Measurements from ENCODE around the gene SYNGR3. TPM values are rescaled to one million over a fixed set of nuclear protein-coding genes. Genes with fewer than 3 reads are reported as not detected.

The SYNGR3 gene
- polyA plus RNA-seq, 3 donors, result 0.20 to 0.29 TPM; not detected in 1

DNA sequence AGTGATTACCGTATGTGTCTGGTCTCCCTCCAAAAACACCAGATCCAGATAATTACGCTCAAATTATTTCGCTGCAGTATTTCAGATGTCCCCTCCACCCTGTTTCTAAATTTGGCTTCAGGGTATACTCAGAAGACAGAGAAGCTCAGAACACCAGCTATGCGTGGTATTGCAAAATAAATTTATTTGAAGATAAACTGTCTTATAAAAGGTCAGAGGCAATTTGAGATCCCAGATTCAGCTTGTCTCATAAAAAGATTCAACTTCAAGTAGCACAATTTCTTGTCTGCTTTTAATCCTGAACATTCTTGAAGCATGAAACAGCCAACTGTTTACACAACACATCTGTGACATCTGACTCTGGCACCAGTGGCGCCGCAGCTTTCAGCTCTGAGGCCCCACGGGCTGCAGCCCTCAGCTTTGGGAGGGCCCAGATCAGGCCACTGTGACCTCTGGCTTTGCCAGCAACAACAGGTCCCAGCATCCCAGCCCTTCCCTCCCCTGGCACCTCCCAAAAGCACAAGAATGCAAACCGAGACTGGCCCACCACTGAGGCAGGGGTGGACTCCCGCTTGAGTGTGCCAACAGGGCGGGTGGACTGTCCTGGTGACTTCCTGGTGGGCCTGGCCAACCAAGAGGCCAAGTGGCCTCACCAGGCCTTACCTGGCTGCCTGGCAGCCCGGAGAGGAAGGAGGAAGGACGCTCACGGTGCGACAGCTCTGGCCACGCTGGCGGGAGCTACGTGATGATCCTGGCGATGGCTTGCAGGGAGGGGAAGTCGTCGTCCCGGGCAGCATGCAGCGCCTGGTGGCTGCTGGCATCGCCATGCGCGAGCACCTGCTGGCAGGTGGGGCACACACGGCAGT lies 8.0 kb downstream of the SYNGR3 start:
- H3K27me3 ChIP-seq (ENCODE audit: control insufficient read depth in 2 of 2, insufficient read depth in 2 of 2, low read length in 2 of 2), result no peaks in the 10 kb centered on the region
- H3K36me3 Mint-ChIP-seq, result peaks cover 47 to 57% of the 10 kb centered on the region in 2 donors
- H3K4me2 ChIP-seq (replicated peaks; ENCODE audit: extremely low read depth, low read length, poor library complexity, severe bottlenecking), result no peak overlapping the region
- H3K79me2 ChIP-seq (ENCODE audit: insufficient read depth, low read length), result no peaks in the 10 kb centered on the region
- TF ChIP-seq CTCF (IDR thresholded peaks at IDR 0.05), result no peak
- H2AFZ ChIP-seq (ENCODE audit: insufficient read depth, low read depth, low read length, poor library complexity, severe bottlenecking), result no peak overlapping the region
- no peak overlapping the region for H3K27ac ChIP-seq (ENCODE audit: low read depth in 1 of 2, low read length in 2 of 2)
- H3K9ac ChIP-seq (ENCODE audit: insufficient read depth, low read length, poor library complexity, severe bottlenecking), result no peak overlapping the region
- no peak overlapping the region for H3K27ac Mint-ChIP-seq
- 89% methylated on average over 22 of the region's 26 CpGs for WGBS (ENCODE audit: insufficient coverage)
- H3K4me1 ChIP-seq (ENCODE audit: control insufficient read depth in 1 of 2, insufficient read depth in 2 of 2, low read length in 2 of 2), result no peaks in the 10 kb centered on the region
- no peak overlapping the region for H3K4me3 ChIP-seq (replicated peaks in 1 of 3; ENCODE audit: low read depth in 2 of 3, low read length in 3 of 3)
- peaks cover 7% of the 10 kb centered on the region for H4K20me1 ChIP-seq (ENCODE audit: insufficient read depth, low read length)
- H3K36me3 ChIP-seq (replicated peaks in 1 of 2; ENCODE audit: control insufficient read depth in 1 of 2, insufficient read depth in 2 of 2, low read length in 2 of 2), result peaks cover 46 to 60% of the 10 kb centered on the region in 2 donors
- H3K4me1 Mint-ChIP-seq, result peaks cover 1% of the 10 kb centered on the region
- no peak overlapping the region for H3K4me3 Mint-ChIP-seq
- no peak for DNase-seq
- intact Hi-C loops (cut with micrococcal nuclease), result no loop called here
- peaks cover 0 to 3% (median 0%) of the 10 kb centered on the region in 7 donors for H3K9me3 Mint-ChIP-seq
- H3K27me3 Mint-ChIP-seq (ENCODE audit: low read depth in 3 of 3), result peaks cover 0 to 9% (median 6%) of the 10 kb centered on the region in 3 donors
- peaks cover 0 to 4% of the 10 kb centered on the region in 2 donors for H3K9me3 ChIP-seq (replicated peaks in 1 of 2; ENCODE audit: control insufficient read depth in 1 of 2, insufficient read depth in 1 of 2, low read length in 2 of 2)

DNA sequence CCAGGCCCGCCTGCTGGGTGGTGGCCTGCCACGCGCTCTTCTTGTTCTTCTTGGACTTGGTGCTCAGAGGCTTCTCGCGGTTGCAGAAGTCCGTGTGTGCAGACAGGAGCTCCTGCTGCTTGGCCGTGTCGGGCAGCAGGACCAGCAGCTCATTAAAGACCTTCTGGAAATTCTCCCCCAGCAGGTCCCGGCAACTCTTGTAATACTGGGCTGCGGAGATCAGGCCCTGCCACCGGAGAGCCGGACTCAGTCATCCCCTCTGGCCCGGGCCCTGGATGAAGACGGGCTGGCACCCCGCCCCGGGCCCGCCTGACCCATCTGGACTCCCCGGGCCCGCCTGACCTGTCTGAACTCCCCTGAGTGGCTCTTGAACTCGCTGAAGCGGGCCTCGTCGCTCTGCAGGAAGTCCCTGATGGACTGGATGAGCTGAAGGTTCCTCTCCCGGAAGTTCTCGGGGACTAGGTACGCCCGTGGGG lies 8.6 kb downstream of the SYNGR3 start:
- Histone ChIP-seq H3K9ac (ENCODE audit: insufficient read depth, low read length, poor library complexity, severe bottlenecking) (no peak overlapping the region), H3K79me2 (ENCODE audit: insufficient read depth, low read length) (peaks cover 2% of the 10 kb centered on the region), H3K4me2 (replicated peaks; ENCODE audit: extremely low read depth, low read length, poor library complexity, severe bottlenecking) (no peak overlapping the region), H3K4me1 (ENCODE audit: control insufficient read depth in 1 of 2, insufficient read depth in 2 of 2, low read length in 2 of 2) (no peaks in the 10 kb centered on the region), H4K20me1 (ENCODE audit: insufficient read depth, low read length) (peaks cover 14% of the 10 kb centered on the region), H2AFZ (ENCODE audit: insufficient read depth, low read depth, low read length, poor library complexity, severe bottlenecking) (no peak overlapping the region), H3K27ac (ENCODE audit: low read depth in 1 of 2, low read length in 2 of 2) (no peak overlapping the region), H3K27me3 (ENCODE audit: control insufficient read depth in 2 of 2, insufficient read depth in 2 of 2, low read length in 2 of 2) (no peaks in the 10 kb centered on the region), H3K9me3 (replicated peaks in 1 of 2; ENCODE audit: control insufficient read depth in 1 of 2, insufficient read depth in 1 of 2, low read length in 2 of 2) (no peaks in the 10 kb centered on the region), H3K4me3 (replicated peaks in 1 of 3; ENCODE audit: low read depth in 2 of 3, low read length in 3 of 3) (no peak overlapping the region), H3K36me3 (replicated peaks in 1 of 2; ENCODE audit: control insufficient read depth in 1 of 2, insufficient read depth in 2 of 2, low read length in 2 of 2) (peaks cover 52 to 67% of the 10 kb centered on the region in 2 donors)
- Mint-ChIP-seq H3K27me3 (ENCODE audit: low read depth in 3 of 3) (peaks cover 0 to 4% (median 0%) of the 10 kb centered on the region in 3 donors), H3K36me3 (peaks cover 47 to 59% of the 10 kb centered on the region in 2 donors), H3K27ac (no peak overlapping the region), H3K9me3 (peaks cover 0 to 1% (median 0%) of the 10 kb centered on the region in 7 donors), H3K4me3 (no peak overlapping the region), H3K4me1 (peaks cover 1% of the 10 kb centered on the region)
- intact Hi-C loops (cut with micrococcal nuclease), result no loop called here
- DNase-seq, result no peak
- TF ChIP-seq CTCF (IDR thresholded peaks at IDR 0.05), result no peak
- 96% methylated on average over 24 of the region's 27 CpGs for WGBS (ENCODE audit: insufficient coverage)

Data from CD14-positive monocyte (primary cell).